HG02759 (cell line): Measurements from ENCODE around the gene NDOR1.
A peak's percentile ranks its signal among the peaks of the same experiment; 100 is the strongest.

ENCODE experiments used
- ATAC-seq: cut with Tn5 transposase; IDR thresholded peaks from one replicate; pipeline ENCODE4 v1.9.1; 2021; ENCODE audit warnings: mild to moderate bottlenecking, moderate library complexity; ENCODE audit not compliant: unreplicated experiment

Gene NDOR1

GRCh38 chr9:137205126-137206069 lies at the start of gene NDOR1, which contains the start of gene TMEM203:
Gene NDOR1, plus strand, starts transcription at chr9:137205700. Its CDS starts 78 bp downstream, at chr9:137205778.
Gene TMEM203, minus strand, starts transcription at chr9:137205648. Its CDS starts 234 bp downstream, at chr9:137205414.
- peak; percentile 50 for ATAC-seq

DNA sequence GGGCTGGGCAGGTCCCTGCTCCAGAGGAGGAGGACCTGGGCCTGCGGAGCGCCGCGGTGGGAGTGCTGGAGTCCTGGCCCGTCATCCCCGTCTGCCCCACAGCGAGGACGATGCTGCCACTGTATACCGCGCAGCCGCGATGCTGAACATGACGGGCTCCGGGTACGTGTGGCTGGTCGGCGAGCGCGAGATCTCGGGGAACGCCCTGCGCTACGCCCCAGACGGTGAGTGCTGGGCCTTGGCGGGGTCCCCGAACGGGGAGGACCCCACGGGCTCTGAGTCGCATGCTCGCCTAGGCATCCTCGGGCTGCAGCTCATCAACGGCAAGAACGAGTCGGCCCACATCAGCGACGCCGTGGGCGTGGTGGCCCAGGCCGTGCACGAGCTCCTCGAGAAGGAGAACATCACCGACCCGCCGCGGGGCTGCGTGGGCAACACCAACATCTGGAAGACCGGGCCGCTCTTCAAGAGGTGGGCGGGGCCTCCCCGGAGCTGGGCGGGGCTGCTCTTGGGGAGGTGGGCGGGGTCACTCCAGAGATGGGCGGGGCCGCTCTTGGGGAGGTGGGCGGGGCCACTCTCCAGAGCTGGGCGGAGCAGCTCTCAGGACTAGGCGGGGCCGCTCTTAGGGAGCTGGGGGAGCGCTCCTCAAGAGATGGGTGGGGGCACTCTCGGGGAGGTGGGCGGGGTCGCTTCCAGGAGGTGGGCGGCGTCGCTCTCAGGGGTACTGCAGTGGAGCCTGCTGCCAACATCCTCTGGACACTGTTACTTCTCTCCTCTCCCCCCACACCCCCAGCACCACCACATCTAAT lies 48.7 kb upstream of the NDOR1 start:
- no peak for ATAC-seq

GRCh38 chr9:137157618-137158415 lies 47.7 kb upstream of the NDOR1 start:
- no peak for ATAC-seq

- no peak for ATAC-seq
Observed at GRCh38 chr9:137158625-137159024, 46.9 kb upstream of the NDOR1 start.

DNA sequence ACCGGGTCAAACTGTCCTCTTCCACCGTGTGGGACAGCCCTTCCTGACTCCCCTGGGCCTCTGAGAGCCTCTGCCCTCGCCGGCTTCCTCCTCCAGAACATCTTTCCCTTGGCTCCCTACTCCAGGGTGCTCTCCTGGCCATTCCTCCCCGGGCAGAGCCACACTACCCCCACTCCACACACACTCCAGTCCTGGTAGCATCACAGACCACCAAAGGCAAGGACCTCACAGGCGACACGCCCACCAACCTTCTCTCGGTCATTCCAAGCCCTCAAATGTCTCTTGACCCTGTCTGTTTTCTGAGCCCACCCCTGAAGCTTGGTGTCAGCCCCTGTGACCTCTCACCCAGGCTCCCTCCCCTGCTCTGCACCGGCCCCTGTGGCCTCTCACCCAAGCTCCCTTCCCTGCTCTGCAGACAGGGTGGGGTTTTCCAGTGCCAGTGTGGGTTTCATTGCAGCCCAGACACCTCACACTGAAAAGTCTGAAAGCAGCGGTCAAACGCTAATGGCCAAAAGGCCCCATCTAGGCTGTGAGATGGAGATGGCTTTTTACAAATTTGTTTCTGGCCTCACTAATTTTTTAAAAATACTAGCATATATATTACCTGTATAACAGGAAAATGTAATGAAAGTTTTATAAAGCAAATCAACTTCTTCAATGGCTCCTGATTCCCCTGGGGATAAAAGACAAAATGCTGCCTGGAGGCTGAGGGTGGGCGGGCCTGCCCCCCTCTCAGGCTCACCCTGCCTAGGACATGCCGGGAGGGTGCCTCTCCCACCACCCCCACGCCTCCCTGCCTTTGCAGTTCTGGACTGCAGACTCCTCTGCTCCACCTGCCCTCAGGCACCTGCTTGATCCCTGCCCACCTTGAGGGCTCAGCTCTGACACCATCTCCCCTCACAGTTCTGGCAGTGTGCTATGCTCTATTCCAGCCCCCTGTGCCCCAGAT lies 46.1 kb upstream of the NDOR1 start:
- no peak for ATAC-seq

- ATAC-seq = no peak
Observed at GRCh38 chr9:137160054-137160425, 45.5 kb upstream of the NDOR1 start.

DNA sequence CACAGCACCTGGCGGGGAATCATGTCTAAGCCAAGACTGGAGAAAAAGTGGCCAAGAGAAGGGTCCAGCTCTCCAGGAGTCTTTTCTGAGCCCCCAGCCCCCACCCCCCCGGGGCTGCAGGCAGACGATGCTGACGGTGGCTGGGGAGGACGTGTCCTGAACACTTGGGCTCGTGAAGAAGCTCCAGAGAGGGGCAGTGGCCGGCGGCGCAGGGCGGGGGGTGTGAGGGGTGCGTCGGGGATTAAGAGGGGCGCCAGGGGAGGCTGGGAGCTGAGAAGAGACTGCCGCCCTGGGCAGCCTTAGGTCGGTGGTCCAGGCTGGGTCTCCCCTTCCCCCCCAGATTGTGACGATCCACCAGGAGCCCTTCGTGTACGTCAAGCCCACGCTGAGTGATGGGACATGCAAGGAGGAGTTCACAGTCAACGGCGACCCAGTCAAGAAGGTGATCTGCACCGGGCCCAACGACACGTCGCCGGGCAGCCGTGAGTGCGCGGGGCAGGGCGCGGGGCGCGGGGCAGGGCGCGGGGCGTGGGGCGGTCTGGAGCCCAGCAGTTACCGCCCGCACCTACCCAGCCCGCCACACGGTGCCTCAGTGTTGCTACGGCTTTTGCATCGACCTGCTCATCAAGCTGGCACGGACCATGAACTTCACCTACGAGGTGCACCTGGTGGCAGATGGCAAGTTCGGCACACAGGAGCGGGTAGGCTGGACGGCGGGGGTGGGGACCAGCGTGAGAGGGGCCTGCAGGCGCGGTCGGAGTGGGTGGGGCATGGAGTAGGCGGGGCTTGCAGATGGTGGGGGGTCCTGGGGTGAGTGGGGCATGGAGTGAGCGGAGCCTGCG lies 44.6 kb upstream of the NDOR1 start:
- ATAC-seq = no peak

DNA sequence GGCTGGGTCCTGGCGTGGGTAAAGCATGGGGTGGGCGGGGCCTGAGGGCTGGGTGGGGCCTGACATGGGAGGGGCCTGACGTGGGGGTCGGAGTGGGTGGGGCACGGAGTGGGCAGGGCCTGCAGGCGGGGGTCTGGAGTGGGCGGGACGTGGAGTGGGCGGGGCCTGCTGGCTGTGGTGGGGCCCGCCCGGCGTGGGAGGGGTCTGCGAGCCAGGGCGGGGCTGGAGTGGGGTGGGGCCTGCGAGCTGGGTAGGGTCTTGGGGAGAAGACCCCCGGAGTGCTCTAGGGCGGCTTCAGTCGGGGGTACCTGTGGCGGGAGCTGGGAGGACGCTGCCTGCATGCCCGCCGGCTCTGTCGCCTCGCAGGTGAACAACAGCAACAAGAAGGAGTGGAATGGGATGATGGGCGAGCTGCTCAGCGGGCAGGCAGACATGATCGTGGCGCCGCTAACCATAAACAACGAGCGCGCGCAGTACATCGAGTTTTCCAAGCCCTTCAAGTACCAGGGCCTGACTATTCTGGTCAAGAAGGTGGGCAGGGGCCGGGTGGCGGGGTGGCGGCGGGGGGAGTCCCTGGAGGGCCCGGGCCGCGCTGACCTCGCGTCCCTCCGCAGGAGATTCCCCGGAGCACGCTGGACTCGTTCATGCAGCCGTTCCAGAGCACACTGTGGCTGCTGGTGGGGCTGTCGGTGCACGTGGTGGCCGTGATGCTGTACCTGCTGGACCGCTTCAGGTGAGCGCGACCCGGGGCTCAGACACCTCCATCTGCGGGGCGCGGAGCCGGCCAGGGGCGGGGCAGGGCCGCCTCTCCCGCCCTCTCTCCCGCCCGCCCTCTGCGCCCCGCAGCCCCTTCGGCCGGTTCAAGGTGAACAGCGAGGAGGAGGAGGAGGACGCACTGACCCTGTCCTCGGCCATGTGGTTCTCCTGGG lies 43.7 kb upstream of the NDOR1 start:
- no peak for ATAC-seq

- no peak for ATAC-seq
Observed at GRCh38 chr9:137162505-137163364, 42.8 kb upstream of the NDOR1 start.

GRCh38 chr9:137163365-137163715 lies 42.2 kb upstream of the NDOR1 start:
- ATAC-seq = no peak

- no peak for ATAC-seq
Observed at GRCh38 chr9:137163805-137164204, 41.7 kb upstream of the NDOR1 start.

DNA sequence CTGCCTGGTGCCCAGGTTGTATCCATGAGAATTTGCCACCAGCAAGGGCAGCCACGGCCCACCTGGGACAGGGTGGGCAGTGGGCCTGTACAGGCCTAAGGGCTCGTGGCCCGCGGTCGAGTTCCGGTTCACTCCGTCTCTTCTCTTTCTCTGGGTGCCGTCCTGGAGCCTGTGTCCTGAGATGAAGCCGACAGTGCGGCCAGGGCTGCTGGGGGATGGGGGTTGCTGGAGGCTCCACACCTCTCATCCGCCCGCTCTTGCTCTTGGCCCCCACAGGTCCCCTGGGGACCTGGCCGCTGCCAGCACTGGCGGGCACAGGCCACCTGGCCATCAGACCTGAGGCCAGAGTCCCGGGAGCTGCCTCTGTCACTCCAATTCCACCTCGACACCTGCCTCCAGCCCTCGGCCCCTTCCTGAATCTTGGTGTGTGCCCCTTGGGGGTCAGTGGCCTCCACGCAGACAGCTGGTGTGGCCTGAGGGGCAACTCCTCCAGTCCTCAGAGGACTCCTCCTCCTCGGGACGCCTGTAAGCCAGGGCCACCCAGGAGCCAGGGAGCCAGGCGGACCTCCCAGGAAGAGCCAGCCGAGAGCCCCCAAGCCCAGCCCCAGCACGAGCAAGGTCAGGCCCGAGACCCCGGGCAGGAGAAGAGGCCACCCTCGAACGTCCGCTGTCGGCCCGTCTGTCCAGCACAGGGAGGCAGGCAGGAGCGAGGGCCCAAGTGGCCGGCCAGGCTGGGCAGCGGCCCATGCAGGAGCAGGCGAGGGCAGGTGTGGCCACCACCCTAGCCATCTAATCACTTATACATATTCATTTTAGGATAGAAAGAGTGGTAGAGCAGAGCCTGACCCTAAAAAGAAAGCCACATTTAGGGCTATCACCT lies 40.9 kb upstream of the NDOR1 start:
- no peak for ATAC-seq

DNA sequence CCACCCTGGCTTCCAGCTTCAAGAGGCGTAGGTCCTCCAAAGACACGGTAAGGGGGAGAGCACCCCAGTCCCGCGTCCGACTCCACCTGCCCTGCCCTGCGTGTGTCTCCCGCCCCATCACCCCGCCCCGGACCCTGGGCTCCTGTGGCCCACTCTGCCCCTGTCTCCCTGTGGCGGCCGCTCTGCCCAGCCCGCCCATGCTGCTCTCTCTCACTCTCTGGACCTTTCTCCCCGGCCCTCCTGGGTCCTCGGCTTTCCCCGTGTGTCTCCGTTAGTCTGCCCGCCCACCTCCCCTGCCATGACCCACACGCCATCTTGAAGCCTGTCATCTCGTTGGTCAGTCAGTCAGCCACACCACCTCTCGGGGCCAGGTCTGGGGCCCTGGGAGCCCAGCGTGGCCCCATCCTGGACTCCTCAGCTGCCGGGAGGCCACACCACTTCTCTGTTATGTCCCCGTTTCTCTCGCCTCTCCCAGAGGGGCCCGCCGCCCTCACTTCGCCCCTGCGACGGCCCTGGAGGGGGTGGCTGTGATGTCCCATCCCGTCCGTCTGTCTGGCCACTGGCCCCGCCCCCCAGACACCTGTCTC lies 40.2 kb upstream of the NDOR1 start:
- ATAC-seq = no peak

GRCh38 chr9:137166380-137167229 lies 38.9 kb upstream of the NDOR1 start:
- ATAC-seq = no peak

- ATAC-seq = no peak
Observed at GRCh38 chr9:137167277-137167746, 38.2 kb upstream of the NDOR1 start.
